GM10248 (cell line): ENCODE data around the gene APOBEC3B.

Experiments
- CTCF ChIA-PET: fragments of 300-600 bp; sonication (Branson Sonifier 250); formaldehyde crosslinking; extraction: SDS; loops from one replicate; lab custom pipeline; 2021; ENCODE audit warnings: antibody characterized with exemption; lab: Yijun Ruan, JAX
- POLR2A ChIA-PET: fragments of 350-650 bp; sonication (Branson Sonifier 250); formaldehyde crosslinking; extraction: SDS; loops from one replicate; lab custom pipeline; 2020; ENCODE audit warnings: antibody characterized with exemption; lab: Yijun Ruan, JAX
- DNase-seq: peaks from one replicate; pipeline ENCODE4 v3.0.0; 2012; ENCODE audit errors: extremely low spot score
- TF ChIP-seq, protein P1 (sequence below): IDR thresholded peaks from 2 replicates; pipeline ENCODE4 v1.5.1; 2012; ENCODE audit warnings: mild to moderate bottlenecking, low read depth; ENCODE audit errors: extremely low read depth, missing control alignments, control extremely low read depth

The APOBEC3B gene

DNA sequence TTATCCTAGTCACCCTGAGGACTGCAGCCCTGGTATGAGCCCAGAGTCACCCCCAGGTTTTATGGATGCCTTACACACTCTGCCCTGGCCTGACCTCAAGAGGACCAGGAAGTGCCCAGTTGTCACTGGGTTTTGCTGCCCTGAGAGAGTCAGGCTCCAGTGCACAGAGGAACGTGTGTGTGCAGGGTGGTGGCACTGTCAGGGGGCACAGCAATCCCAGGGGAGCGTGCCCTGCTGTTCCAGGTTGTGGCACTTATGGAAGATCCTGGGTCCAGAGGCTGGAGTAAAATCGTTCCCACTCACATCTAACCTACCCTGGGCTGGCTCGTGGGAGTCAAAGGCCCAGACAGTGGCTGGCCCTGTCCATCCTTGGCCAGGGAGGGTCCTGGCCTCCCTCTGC is 17.2 kb upstream of the APOBEC3B start:
- no peak for DNase-seq
- CTCF ChIA-PET = no interaction called here
- POLR2A ChIA-PET = no interaction called here
- TF ChIP-seq, protein P1, sequence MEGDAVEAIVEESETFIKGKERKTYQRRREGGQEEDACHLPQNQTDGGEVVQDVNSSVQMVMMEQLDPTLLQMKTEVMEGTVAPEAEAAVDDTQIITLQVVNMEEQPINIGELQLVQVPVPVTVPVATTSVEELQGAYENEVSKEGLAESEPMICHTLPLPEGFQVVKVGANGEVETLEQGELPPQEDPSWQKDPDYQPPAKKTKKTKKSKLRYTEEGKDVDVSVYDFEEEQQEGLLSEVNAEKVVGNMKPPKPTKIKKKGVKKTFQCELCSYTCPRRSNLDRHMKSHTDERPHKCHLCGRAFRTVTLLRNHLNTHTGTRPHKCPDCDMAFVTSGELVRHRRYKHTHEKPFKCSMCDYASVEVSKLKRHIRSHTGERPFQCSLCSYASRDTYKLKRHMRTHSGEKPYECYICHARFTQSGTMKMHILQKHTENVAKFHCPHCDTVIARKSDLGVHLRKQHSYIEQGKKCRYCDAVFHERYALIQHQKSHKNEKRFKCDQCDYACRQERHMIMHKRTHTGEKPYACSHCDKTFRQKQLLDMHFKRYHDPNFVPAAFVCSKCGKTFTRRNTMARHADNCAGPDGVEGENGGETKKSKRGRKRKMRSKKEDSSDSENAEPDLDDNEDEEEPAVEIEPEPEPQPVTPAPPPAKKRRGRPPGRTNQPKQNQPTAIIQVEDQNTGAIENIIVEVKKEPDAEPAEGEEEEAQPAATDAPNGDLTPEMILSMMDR = no peak

DNA sequence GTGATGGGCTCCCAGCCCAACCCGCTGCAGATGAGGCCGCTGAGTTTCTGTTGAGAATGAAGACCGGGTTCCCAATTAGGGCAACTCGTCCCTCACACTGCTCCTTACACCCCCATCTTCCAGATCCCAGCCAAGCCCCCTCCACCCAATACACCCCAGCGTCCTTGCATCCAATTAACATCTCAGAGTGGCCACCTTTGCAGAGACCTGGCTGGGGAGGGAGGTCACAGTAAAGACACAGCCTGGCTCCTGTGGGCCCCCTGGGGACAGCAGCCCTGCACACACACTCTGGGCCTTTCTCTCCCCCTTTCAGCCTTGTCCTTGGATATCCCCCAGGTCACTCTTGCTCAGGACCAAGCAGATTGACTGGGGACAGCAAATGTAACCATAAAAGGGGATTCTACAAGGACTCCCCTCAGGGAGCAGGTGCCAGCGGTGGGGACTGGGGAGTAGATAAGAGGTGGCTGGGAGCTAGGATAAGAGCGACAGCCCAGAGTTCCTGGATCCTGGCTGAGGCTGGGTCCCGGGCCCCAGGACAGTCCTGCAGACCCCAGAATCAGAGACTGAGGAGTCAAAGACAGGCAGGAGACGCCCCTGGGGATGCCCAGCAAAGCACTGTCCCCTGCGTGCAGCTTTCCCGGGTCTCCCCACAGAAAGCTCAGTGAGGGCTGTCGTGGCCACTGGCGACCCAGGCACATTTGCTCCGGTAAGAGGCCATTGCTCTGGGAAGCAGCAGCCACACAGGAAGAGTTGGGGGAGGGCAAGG is 16.4 kb upstream of the APOBEC3B start:
- ChIA-PET POLR2A (no interaction called here), CTCF (interaction anchor here (0.8 to 1.5 kb wide), 4 partner anchors 9 to 96 kb away, joined by 3 to 4 read pairs (median 4); partner anchors contain the start of gene APOBEC3B)
- DNase-seq = no peak
- TF ChIP-seq, protein P1 = peak; percentile 7

DNA sequence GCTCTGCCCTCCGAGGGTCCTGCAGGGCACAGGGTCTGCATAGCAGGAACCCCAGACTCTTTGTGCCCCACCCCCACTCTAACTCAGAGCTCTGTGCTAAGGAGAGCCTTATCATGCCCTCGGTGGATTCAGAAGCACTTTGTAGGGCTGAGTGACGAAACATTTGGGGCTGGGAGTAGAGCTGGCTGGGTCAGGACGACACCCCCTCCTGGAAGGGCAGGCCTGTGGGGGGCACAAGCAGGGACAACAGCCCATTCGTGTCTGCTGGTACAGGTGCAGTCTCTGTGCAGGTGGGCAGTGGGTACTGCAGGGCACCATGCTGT is 15.8 kb upstream of the APOBEC3B start:
- TF ChIP-seq, protein P1 = no peak
- no peak for DNase-seq
- CTCF ChIA-PET = interaction anchor here (0.8 to 1.5 kb wide), 4 partner anchors 9 to 97 kb away, joined by 3 to 4 read pairs (median 4); partner anchors contain the start of gene APOBEC3B
- POLR2A ChIA-PET = no interaction called here

DNA sequence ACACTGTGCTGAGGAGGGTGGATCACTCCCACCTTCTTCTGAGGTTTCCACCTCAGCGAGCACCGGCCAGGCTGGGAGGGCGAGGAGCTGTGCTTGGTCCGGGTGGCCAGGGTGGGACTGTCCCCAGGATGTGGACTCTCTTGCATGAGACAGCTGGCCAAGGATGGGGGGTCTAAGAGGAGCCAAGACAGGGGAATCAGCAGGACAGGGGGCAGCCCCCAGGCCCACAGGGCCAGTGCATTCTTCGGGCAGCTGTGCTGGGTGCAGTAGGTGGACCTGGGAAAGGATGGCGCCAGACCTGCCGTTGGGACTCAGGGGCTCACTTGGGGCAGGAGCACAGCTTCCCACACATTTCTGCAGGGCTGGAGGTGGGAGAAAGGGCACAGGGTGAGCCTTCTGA is 15.2 kb upstream of the APOBEC3B start:
- CTCF ChIA-PET = interaction anchor here (1.0 to 1.5 kb wide), 3 partner anchors 15 to 97 kb away, joined by 3 to 4 read pairs (median 4); partner anchors contain the start of gene APOBEC3B
- no peak for DNase-seq
- TF ChIP-seq, protein P1 = no peak
- POLR2A ChIA-PET = no interaction called here

DNA sequence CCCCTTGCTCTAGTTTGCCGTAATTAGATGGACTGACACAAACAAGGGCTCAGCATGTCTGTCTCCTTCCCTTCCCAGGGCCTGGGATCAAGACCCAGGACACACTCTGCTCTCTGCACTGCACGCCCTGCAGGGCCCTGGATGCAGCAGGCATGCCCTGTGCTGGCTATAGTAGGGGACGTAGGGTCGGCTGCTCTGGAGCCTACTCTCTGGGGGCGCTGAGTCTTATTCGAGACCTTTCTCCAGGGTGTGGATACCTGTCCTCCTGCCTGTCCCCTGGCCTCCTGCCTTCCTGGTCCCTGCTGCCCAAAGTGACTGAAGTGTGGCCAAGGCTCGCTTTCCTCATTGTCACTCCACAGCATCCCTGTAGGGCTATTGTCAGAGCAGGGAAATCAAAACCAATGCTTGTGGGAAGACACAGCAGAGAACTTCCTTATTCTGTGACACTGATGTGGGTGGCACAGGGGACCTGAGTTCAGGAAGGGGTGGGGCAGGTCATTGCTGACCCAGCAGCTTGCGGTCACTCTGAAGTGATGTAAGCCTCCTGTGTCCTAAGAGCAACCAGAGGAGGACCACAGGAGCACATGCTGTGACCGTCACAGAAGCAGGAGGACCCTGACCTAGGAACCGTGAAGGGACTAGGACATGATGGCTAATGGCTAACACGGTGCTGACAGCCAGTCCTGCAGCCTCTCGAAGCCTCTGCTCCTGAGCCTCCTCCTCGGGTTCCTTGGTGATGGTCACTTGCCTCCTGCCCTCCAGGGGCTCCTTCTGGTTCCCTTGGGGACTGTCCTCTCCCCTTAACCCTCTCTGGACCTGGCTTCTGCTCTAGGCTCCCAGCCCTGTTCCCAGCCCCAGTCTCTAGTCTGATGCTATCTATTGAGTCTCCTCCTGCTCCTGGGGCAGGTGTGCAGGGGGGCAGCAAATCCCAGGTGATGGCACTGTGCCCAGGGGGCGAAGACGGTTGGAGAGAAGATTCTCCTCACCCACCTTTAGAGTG is 14.4 kb upstream of the APOBEC3B start:
- ChIA-PET CTCF (interaction anchor here (1.4 to 1.5 kb wide), 2 partner anchors 12 to 26 kb away, joined by 3 to 4 read pairs; no protein-coding TSS in a partner anchor), POLR2A (no interaction called here)
- peak; percentile 64 for DNase-seq
- TF ChIP-seq, protein P1 = no peak

DNA sequence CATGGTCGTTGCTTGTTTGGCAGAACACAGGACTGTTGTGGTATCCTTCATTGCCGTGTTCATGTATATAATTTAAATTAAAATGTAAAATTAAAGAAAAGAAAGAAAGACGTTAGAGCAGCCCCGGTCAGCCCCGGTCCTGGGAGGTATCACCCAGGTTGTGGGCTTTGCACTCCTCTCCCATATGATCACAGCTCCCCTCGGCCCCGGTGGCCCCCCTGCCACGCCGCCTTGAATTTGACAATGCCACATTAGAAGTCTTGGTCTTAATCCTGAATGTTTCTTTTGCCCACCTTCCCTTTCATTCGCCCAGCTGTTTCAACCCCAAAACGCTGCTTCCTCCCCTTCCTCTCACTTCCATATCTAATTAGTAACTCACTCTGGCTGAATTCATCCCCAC is 13.3 kb upstream of the APOBEC3B start:
- no peak for DNase-seq
- TF ChIP-seq, protein P1 = no peak
- ChIA-PET POLR2A (no interaction called here), CTCF (interaction anchor here (1.2 to 1.5 kb wide), 3 partner anchors 11 to 100 kb away, joined by 3 to 5 read pairs (median 3); partner anchors contain the start of gene APOBEC3B)
